Fibroblast of the aortic adventitia (primary cell): ENCODE measurements around the gene MAP3K5. TPM values are rescaled to one million over a fixed set of nuclear protein-coding genes. Genes with fewer than 3 reads are reported as not detected.

ENCODE experiments used
- DNase-seq: peaks from one replicate; pipeline ENCODE4 v3.0.0-alpha.2; 2010; ENCODE audit warnings: low read depth
- H3K4me3 ChIP-seq: 2 replicates; pipeline ENCODE4 v1.5.1; 2011; ENCODE audit warnings: low read depth, mild to moderate bottlenecking, control low read depth, low read length, moderate library complexity
- CTCF ChIP-seq: IDR thresholded peaks from 2 replicates; pipeline ENCODE4 v1.5.1; 2011; ENCODE audit warnings: mild to moderate bottlenecking, low read length, control low read depth, inconsistent platforms; ENCODE audit not compliant: insufficient read depth
- total RNA-seq: library from RNA; depleted of rRNA; stranded (reverse); fragments of >200 nt; gene quantifications from 2 replicates; pipeline ENCODE4 v1.2.3, GENCODE V29; 2012; ENCODE audit warnings: low replicate concordance

Gene MAP3K5
- total RNA-seq, 1 donor: 15.5 TPM

GRCh38 chr6:136522636-136523035 lies 269.6 kb downstream of the MAP3K5 start:
- TF ChIP-seq CTCF: no peak
- no peak overlapping the region for H3K4me3 ChIP-seq
- DNase-seq: no peak

- TF ChIP-seq CTCF: no peak
- no peak overlapping the region for H3K4me3 ChIP-seq
- DNase-seq: no peak
Observed at GRCh38 chr6:136521911-136522310, 270.4 kb downstream of the MAP3K5 start.

GRCh38 chr6:136521427-136521826 lies 270.9 kb downstream of the MAP3K5 start:
- TF ChIP-seq CTCF: no peak

GRCh38 chr6:136520517-136520916 lies 271.8 kb downstream of the MAP3K5 start:
- no peak for TF ChIP-seq CTCF
- no peak for DNase-seq
- no peak overlapping the region for H3K4me3 ChIP-seq

More at GRCh38 chr6:136521427-136521826, 270.9 kb downstream of the MAP3K5 start:
- H3K4me3 ChIP-seq: no peak overlapping the region
- DNase-seq: no peak

- H3K4me3 ChIP-seq: no peak overlapping the region
- TF ChIP-seq CTCF: no peak
- no peak for DNase-seq
Observed at GRCh38 chr6:136517582-136517981, 274.7 kb downstream of the MAP3K5 start.

- H3K4me3 ChIP-seq: no peak overlapping the region
- DNase-seq: no peak
- no peak for TF ChIP-seq CTCF
Observed at GRCh38 chr6:136517002-136517401, 275.3 kb downstream of the MAP3K5 start.

GRCh38 chr6:136514591-136514990 lies 277.7 kb downstream of the MAP3K5 start:
- DNase-seq: no peak
- no peak overlapping the region for H3K4me3 ChIP-seq
- no peak for TF ChIP-seq CTCF
